ENCODE measurements around the gene FRY.

Gene FRY

GRCh38 chr13:32174366-32174765 lies 142.8 kb downstream of the FRY start:
- DNase-seq (ENCODE audit: low read depth), result no peak

GRCh38 chr13:32175307-32175706 lies 143.7 kb downstream of the FRY start:
- DNase-seq (ENCODE audit: low read depth), result no peak

GRCh38 chr13:32175943-32176342 lies 144.4 kb downstream of the FRY start:
- DNase-seq (ENCODE audit: low read depth), result no peak

GRCh38 chr13:32176696-32177095 lies 145.1 kb downstream of the FRY start:
- DNase-seq (ENCODE audit: low read depth), result no peak

- DNase-seq (ENCODE audit: low read depth), result no peak
These were observed 147.2 kb downstream of the FRY start for GRCh38 chr13:32178763-32179162.

GRCh38 chr13:32179708-32180107 lies 148.1 kb downstream of the FRY start:
- DNase-seq (ENCODE audit: low read depth), result no peak

- DNase-seq (ENCODE audit: low read depth), result no peak
These were observed 156.1 kb downstream of the FRY start for GRCh38 chr13:32187651-32188050.

- no peak for DNase-seq (ENCODE audit: low read depth)
These were observed 160.0 kb downstream of the FRY start for GRCh38 chr13:32191452-32191998.

GRCh38 chr13:32195713-32196112 lies 164.1 kb downstream of the FRY start:
- no peak for DNase-seq (ENCODE audit: low read depth)

GRCh38 chr13:32199168-32199567 lies 167.6 kb downstream of the FRY start:
- DNase-seq (ENCODE audit: low read depth), result no peak

GRCh38 chr13:32200741-32201140 lies 169.2 kb downstream of the FRY start:
- no peak for DNase-seq (ENCODE audit: low read depth)

- DNase-seq (ENCODE audit: low read depth), result no peak
These were observed 170.2 kb downstream of the FRY start for GRCh38 chr13:32201809-32202208.

GRCh38 chr13:32202268-32202667 lies 170.7 kb downstream of the FRY start:
- no peak for DNase-seq (ENCODE audit: low read depth)

GRCh38 chr13:32203221-32203620 lies 171.6 kb downstream of the FRY start:
- DNase-seq (ENCODE audit: low read depth), result no peak

GRCh38 chr13:32203736-32204135 lies 172.2 kb downstream of the FRY start:
- DNase-seq (ENCODE audit: low read depth), result no peak

- no peak for DNase-seq (ENCODE audit: low read depth)
These were observed 174.0 kb downstream of the FRY start for GRCh38 chr13:32205431-32206096.

GRCh38 chr13:32206097-32206740 lies 174.6 kb downstream of the FRY start:
- DNase-seq (ENCODE audit: low read depth), result no peak

- DNase-seq (ENCODE audit: low read depth), result no peak
These were observed 177.3 kb downstream of the FRY start for GRCh38 chr13:32208860-32209259.

- DNase-seq (ENCODE audit: low read depth), result no peak
These were observed 178.1 kb downstream of the FRY start for GRCh38 chr13:32209652-32210051.

- DNase-seq (ENCODE audit: low read depth), result no peak
These were observed 178.5 kb downstream of the FRY start for GRCh38 chr13:32210101-32210500.

GRCh38 chr13:32211813-32212212 lies 180.2 kb downstream of the FRY start:
- DNase-seq (ENCODE audit: low read depth), result peak; percentile 88

GRCh38 chr13:32212421-32212820 lies 180.8 kb downstream of the FRY start:
- DNase-seq (ENCODE audit: low read depth), result peak; percentile 57

GRCh38 chr13:32213626-32214025 lies 182.1 kb downstream of the FRY start:
- DNase-seq (ENCODE audit: low read depth), result no peak

- no peak for DNase-seq (ENCODE audit: low read depth)
These were observed 182.5 kb downstream of the FRY start for GRCh38 chr13:32214071-32214470.

Data from GM04504 (cell line).